Endothelial cell of umbilical vein (primary cell): ENCODE data around the gene PYURF. TPM values are rescaled to one million over a fixed set of nuclear protein-coding genes. Genes with fewer than 3 reads are reported as not detected.
"Not testable (repeated sequence)": the region's sequence is repeated elsewhere in the genome, so short reads cannot be mapped to it uniquely, and the experiment has no call there.

Experiments
- BruUV-seq: library from RNA; stranded (reverse); fragments of 400-500 nt; replicated peaks from 2 replicates; lab custom pipeline; 2021; lab: Mats Ljungman, UMichigan
- CTCF ChIA-PET: fragments of 300-600, 350-600 bp; sonication (Branson Sonifier 250); formaldehyde crosslinking; loops from one replicate; lab custom pipeline; 2021; ENCODE audit warnings: antibody characterized with exemption, inconsistent platforms; lab: Charles Lee
- POLR2A ChIA-PET: fragments of 300-600, 350-600 bp; sonication (Branson Sonifier 250); formaldehyde crosslinking; loops from one replicate; lab custom pipeline; 2021; ENCODE audit warnings: antibody characterized with exemption, inconsistent platforms; lab: Charles Lee
- DNase-seq: peaks from one replicate; pipeline ENCODE4 v3.0.0-alpha.2; 2011; ENCODE audit warnings: low read depth, low spot score
- FAIRE-seq: peaks from 2 replicates; lab custom pipeline; 2011; peaks lifted over from hg19 to GRCh38; lab: Jason Lieb, UNC
- H2AFZ ChIP-seq: 2 replicates; pipeline ENCODE4 v1.6.0; 2012; ENCODE audit warnings: low read depth, low read length, control low read depth, inconsistent platforms
- H3K27ac ChIP-seq: 2 replicates; pipeline ENCODE4 v1.5.1; 2011; ENCODE audit warnings: low read depth, mild to moderate bottlenecking, control low read depth, low read length, moderate library complexity; ENCODE audit not compliant: insufficient read depth
- H3K27me3 ChIP-seq, 2 experiments: 2 replicates each; pipeline versions ENCODE4 v1.6.0 to v1.6.1; 2011; ENCODE audit warnings: low read length in 2 of 2, mixed read lengths in 1 of 2; ENCODE audit not compliant: control insufficient read depth in 2 of 2, insufficient read depth in 2 of 2
- H3K36me3 ChIP-seq, 2 experiments: 2 replicates in 1 of 2; 3 replicates in 1 of 2; pipeline ENCODE4 v1.5.1; 2011; ENCODE audit warnings: low read length in 2 of 2, mild to moderate bottlenecking in 1 of 2, moderate library complexity in 1 of 2; ENCODE audit not compliant: control insufficient read depth in 2 of 2, insufficient read depth in 2 of 2; ENCODE audit errors: extremely low read depth in 1 of 2
- H3K4me1 ChIP-seq: 3 replicates; pipeline ENCODE4 v1.5.1; 2011; ENCODE audit warnings: mild to moderate bottlenecking, low read length; ENCODE audit not compliant: control insufficient read depth, insufficient read depth; ENCODE audit errors: extremely low read depth
- H3K4me2 ChIP-seq: 2 replicates; pipeline ENCODE4 v1.6.1; 2011; ENCODE audit warnings: low read length, control low read depth, mixed read lengths; ENCODE audit not compliant: insufficient read depth
- H3K4me3 ChIP-seq, 3 experiments: fragments of 200-600 bp in 1 of 3; sonication (generic), shearing (Covaris generic) in 1 of 3; replicated peaks in 1 of 3; 2 replicates each; pipeline ENCODE4 v1.5.1; 2011 to 2016; ENCODE audit warnings: control low read depth in 3 of 3, low read length in 3 of 3, mild to moderate bottlenecking in 2 of 3, inconsistent platforms in 1 of 3, low read depth in 1 of 3, moderate library complexity in 1 of 3; ENCODE audit not compliant: insufficient read depth in 1 of 3
- H3K79me2 ChIP-seq: 2 replicates; pipeline ENCODE4 v1.6.0; 2012; ENCODE audit warnings: low read length, inconsistent platforms; ENCODE audit not compliant: control insufficient read depth, insufficient read depth
- H3K9ac ChIP-seq: replicated peaks from 2 replicates; pipeline ENCODE3; 2011; ENCODE audit warnings: low read length, control low read depth; ENCODE audit not compliant: insufficient read depth; ENCODE audit errors: extremely low read depth
- H3K9me1 ChIP-seq: replicated peaks from 3 replicates; pipeline ENCODE4 v1.6.0; 2011; ENCODE audit warnings: mild to moderate bottlenecking, low read length; ENCODE audit not compliant: control insufficient read depth, insufficient read depth; ENCODE audit errors: extremely low read depth
- H3K9me3 ChIP-seq: replicated peaks from 2 replicates; pipeline ENCODE4 v1.5.1; 2012; ENCODE audit warnings: low read length, inconsistent platforms; ENCODE audit not compliant: control insufficient read depth, insufficient read depth
- H4K20me1 ChIP-seq: replicated peaks from 2 replicates; pipeline ENCODE3; 2011; ENCODE audit warnings: mild to moderate bottlenecking, low read length; ENCODE audit not compliant: control insufficient read depth, insufficient read depth; ENCODE audit errors: extremely low read depth
- CTCF ChIP-seq, 2 donors: IDR thresholded peaks; 1 replicate in 1 of 2; 2 replicates in 1 of 2; pipeline ENCODE4 v1.5.1; 2011; ENCODE audit warnings: low read length in 2 of 2, mild to moderate bottlenecking in 2 of 2, moderate library complexity in 2 of 2, control low read depth in 1 of 2, inconsistent platforms in 1 of 2, low read depth in 1 of 2; ENCODE audit not compliant: insufficient read depth in 1 of 2; ENCODE audit errors: extremely low read depth in 1 of 2
- EZH2 ChIP-seq: IDR thresholded peaks from 2 replicates; pipeline ENCODE4 v1.6.1; 2012; ENCODE audit warnings: borderline replicate concordance, low read depth, mild to moderate bottlenecking, moderate library complexity, low read length, inconsistent platforms; ENCODE audit not compliant: severe bottlenecking
- FOS ChIP-seq: IDR thresholded peaks from 2 replicates; pipeline ENCODE4 v1.6.1; 2011; ENCODE audit warnings: mild to moderate bottlenecking, low read length, moderate library complexity, borderline replicate concordance; ENCODE audit not compliant: insufficient read depth
- GATA2 ChIP-seq: IDR thresholded peaks from 2 replicates; pipeline ENCODE4 v1.7.0; 2011; ENCODE audit warnings: low read depth, mild to moderate bottlenecking, moderate library complexity, mixed read lengths, low read length; ENCODE audit not compliant: insufficient read length, insufficient read depth
- JUN ChIP-seq: IDR thresholded peaks from 2 replicates; pipeline ENCODE4 v1.6.1; 2011; ENCODE audit warnings: borderline replicate concordance, low read depth; ENCODE audit not compliant: insufficient read length, insufficient read depth
- MYC ChIP-seq: IDR thresholded peaks from one replicate; pipeline ENCODE4 v1.6.1; 2011; ENCODE audit warnings: mild to moderate bottlenecking, low read depth, low read length
- POLR2A ChIP-seq: IDR thresholded peaks from 2 replicates; pipeline ENCODE4 v1.6.1; 2012; ENCODE audit warnings: low read depth, mild to moderate bottlenecking, control low read depth, low read length
- POLR2AphosphoS5 ChIP-seq: IDR thresholded peaks from 2 replicates; pipeline ENCODE4 v1.6.1; 2012; ENCODE audit warnings: low read depth, mild to moderate bottlenecking, control low read depth, low read length, moderate library complexity; ENCODE audit not compliant: insufficient read depth
- dilution Hi-C: fragments of 300-500 bp; cut with MboI; formaldehyde crosslinking; loops from one replicate; pipeline ENCODE4 v1.15.0; 2019; ENCODE audit warnings: low sequenced_read_pairs; ENCODE audit not compliant: extremely low pct_ligation_motif_present
- intact Hi-C: fragments of 100-400 bp; cut with micrococcal nuclease; formaldehyde crosslinking; loops from one replicate; pipeline ENCODE4 v1.10.0; 2022
- polyA plus RNA-seq, 4 experiments: library from polyadenylated mRNA; depleted of rRNA in 3 of 4; stranded (reverse) in 3 of 4; unstranded in 1 of 4; fragments of >200 nt; gene quantifications; 2 replicates each; pipeline versions ENCODE4 v1.2.1 to v1.2.3, GENCODE V29; 2011 to 2012; ENCODE audit warnings: missing spikeins in 1 of 4
- total RNA-seq: library from RNA; stranded (reverse); gene quantifications from 2 replicates; pipeline ENCODE4 v1.2.3, GENCODE V29; 2021
- TF ChIP-seq, protein P1 (sequence below): IDR thresholded peaks from 2 replicates; pipeline ENCODE4 v1.6.1; 2011; ENCODE audit not compliant: insufficient read depth, insufficient read length

The PYURF gene
- total and polyA plus RNA-seq, 2 donors (not counting 3 experiments of a cell fraction or from before 2014, with no cell fraction given): 59.1 to 79.7 TPM

DNA sequence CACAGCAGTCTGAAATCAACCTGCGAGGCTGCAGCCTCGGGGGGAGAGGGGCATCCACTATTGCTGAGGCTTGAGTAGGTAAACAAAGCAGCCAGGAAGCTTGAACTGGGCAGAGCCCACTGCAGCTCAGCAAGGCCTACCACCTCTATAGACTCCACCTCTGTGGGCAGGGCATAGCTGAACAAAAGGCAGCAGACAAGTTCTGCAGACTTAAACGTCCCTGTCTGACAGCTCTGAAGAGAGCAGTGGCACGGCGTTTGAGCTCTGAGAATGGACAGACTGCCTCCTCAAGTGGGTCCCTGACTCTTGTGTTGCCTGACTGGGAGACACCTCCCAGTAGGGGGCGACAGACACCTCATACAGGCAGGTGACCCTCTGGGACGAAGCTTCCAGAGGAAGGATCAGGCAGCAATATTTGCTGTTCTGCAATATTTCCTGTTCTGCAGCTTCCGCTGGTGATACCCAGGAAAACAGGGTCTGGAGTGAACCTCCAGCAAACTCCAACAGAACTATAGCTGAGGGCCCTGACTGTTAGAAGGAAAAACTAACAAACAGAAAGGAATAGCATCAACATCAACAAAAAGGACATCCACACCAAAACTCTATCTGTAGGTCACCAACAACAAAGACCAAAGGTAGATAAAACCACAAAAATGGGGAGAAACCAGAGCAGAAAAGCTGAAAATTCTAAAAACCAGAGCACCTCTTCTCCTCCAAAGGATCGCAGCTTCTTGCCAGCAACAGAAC, 15.9 kb upstream of the PYURF start:
- H2AFZ ChIP-seq: peak overlapping the region; percentile 93
- intact Hi-C loops: loop anchor here (1.0 to 10.0 kb wide), 3 partner anchors 53 to 575 kb away; partner anchors contain the start of genes HERC3 and TIGD2
- H3K9me3 ChIP-seq, dilution Hi-C loops, BruUV-seq, H3K9ac ChIP-seq, H3K9me1 ChIP-seq, H3K4me2 ChIP-seq, H3K27me3 ChIP-seq, H3K79me2 ChIP-seq, H3K4me3 ChIP-seq, H3K36me3 ChIP-seq, H4K20me1 ChIP-seq, POLR2A ChIA-PET, H3K27ac ChIP-seq: not testable (repeated sequence)
- FAIRE-seq (peak; percentile 83), DNase-seq (peak; percentile 56)
- CTCF ChIA-PET: interaction anchor here (0.6 to 16.6 kb wide), 62 partner anchors 9 to 517 kb away, joined by 3 to 368 read pairs (median 5); partner anchors contain the start of genes FAM13A, HERC3, NAP1L5 and PYURF
- peak; percentile 44 to 65 for TF ChIP-seq CTCF (IDR thresholded peaks at IDR 0.05; ENCODE audit: extremely low read depth in 1 of 2, insufficient read depth in 1 of 2, low read depth in 1 of 2, low read length in 2 of 2)
- peaks cover 12% of the 10 kb centered on the region for H3K4me1 ChIP-seq

- Histone ChIP-seq H3K27me3 (no peaks in the 10 kb centered on the region), H3K4me2 (no peak overlapping the region), H3K27ac (no peak overlapping the region), H4K20me1 (no peaks in the 10 kb centered on the region), H3K9me3 (no peaks in the 10 kb centered on the region), H3K4me1 (peaks cover 30% of the 10 kb centered on the region), H3K9ac (no peak overlapping the region), H3K9me1 (no peaks in the 10 kb centered on the region), H3K4me3 (no peak overlapping the region), H3K79me2 (no peaks in the 10 kb centered on the region), H2AFZ (no peak overlapping the region), H3K36me3 (no peaks in the 10 kb centered on the region)
- intact Hi-C loops (loop anchor here (10.0 kb wide), 1 partner anchor 577 kb away; the partner anchor contains the start of gene TIGD2), dilution Hi-C loops (no loop called here)
- CTCF ChIA-PET: interaction anchor here (1.1 to 16.6 kb wide), 6 partner anchors 76 to 254 kb away, joined by 3 to 368 read pairs (median 6); no protein-coding TSS in a partner anchor
- FAIRE-seq (no peak), DNase-seq (no peak)
- no TSS peak for BruUV-seq
- POLR2A ChIA-PET: no interaction called here
- TF ChIP-seq JUN (no peak), GATA2 (no peak), MYC (no peak), POLR2A (no peak), POLR2AphosphoS5 (no peak), FOS (no peak), CTCF (IDR thresholded peaks at IDR 0.05; ENCODE audit: extremely low read depth in 1 of 2, insufficient read depth in 1 of 2, low read depth in 1 of 2, low read length in 2 of 2) (no peak), EZH2 (no peak)
- TF ChIP-seq, protein P1, sequence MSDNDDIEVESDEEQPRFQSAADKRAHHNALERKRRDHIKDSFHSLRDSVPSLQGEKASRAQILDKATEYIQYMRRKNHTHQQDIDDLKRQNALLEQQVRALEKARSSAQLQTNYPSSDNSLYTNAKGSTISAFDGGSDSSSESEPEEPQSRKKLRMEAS: no peak
Observed at GRCh38 chr4:88537709-88538108, 14.1 kb upstream of the PYURF start.
